Left forelimb (tissue), 1 donor: ENCODE results near the gene PTGFRN.

ENCODE experiments used
- DNase-seq: peaks from one replicate; pipeline ENCODE4 v3.0.0-alpha.2; 2018; ENCODE audit warnings: low spot score

Gene PTGFRN

GRCh38 chr1:116944613-116945012, 34.9 kb downstream of the PTGFRN start:
- no peak for DNase-seq

- no peak for DNase-seq
Observed at GRCh38 chr1:116945421-116945820, 35.7 kb downstream of the PTGFRN start.

- no peak for DNase-seq
Observed at GRCh38 chr1:116945996-116946395, 36.3 kb downstream of the PTGFRN start.

GRCh38 chr1:116947092-116947860, 37.6 kb downstream of the PTGFRN start:
- DNase-seq = no peak

- no peak for DNase-seq
Observed at GRCh38 chr1:116948046-116948445, 38.3 kb downstream of the PTGFRN start.

- no peak for DNase-seq
Observed at GRCh38 chr1:116948642-116949041, 38.9 kb downstream of the PTGFRN start.

- DNase-seq = no peak
Observed at GRCh38 chr1:116949213-116949985, 39.7 kb downstream of the PTGFRN start.

GRCh38 chr1:116950517-116951199, 40.9 kb downstream of the PTGFRN start:
- no peak for DNase-seq

- DNase-seq = no peak
Observed at GRCh38 chr1:116951200-116951935, 41.7 kb downstream of the PTGFRN start.

GRCh38 chr1:116952738-116953275, 43.1 kb downstream of the PTGFRN start:
- no peak for DNase-seq

- DNase-seq = no peak
Observed at GRCh38 chr1:116954440-116954839, 44.7 kb downstream of the PTGFRN start.

- no peak for DNase-seq
Observed at GRCh38 chr1:116956378-116956777, 46.7 kb downstream of the PTGFRN start.

GRCh38 chr1:116957646-116958045, 47.9 kb downstream of the PTGFRN start:
- DNase-seq = no peak

GRCh38 chr1:116958110-116958509, 48.4 kb downstream of the PTGFRN start:
- no peak for DNase-seq

GRCh38 chr1:116958977-116959376, 49.3 kb downstream of the PTGFRN start:
- DNase-seq = no peak

GRCh38 chr1:116961606-116962005, 51.9 kb downstream of the PTGFRN start:
- no peak for DNase-seq

- DNase-seq = no peak
Observed at GRCh38 chr1:116962987-116963639, 53.4 kb downstream of the PTGFRN start.

- DNase-seq = no peak
Observed at GRCh38 chr1:116966791-116967190, 57.1 kb downstream of the PTGFRN start.

GRCh38 chr1:116968724-116969123, 59.0 kb downstream of the PTGFRN start:
- DNase-seq = no peak

- no peak for DNase-seq
Observed at GRCh38 chr1:116971258-116971860, 61.6 kb downstream of the PTGFRN start.
